Common myeloid progenitor, CD34-positive (primary cell): ENCODE measurements around the gene SLC38A9.
"Not testable (repeated sequence)": the region's sequence is repeated elsewhere in the genome, so short reads cannot be mapped to it uniquely, and the experiment has no call there.

ENCODE experiments used
- CTCF ChIA-PET: fragments of 350-600 bp; sonication (Branson Sonifier 250); formaldehyde crosslinking; loops from one replicate; lab custom pipeline; 2021; ENCODE audit warnings: antibody characterized with exemption; lab: Charles Lee
- POLR2A ChIA-PET: fragments of 350-600 bp; sonication (Branson Sonifier 250); formaldehyde crosslinking; loops from one replicate; lab custom pipeline; 2021; ENCODE audit warnings: antibody characterized with exemption; lab: Charles Lee
- DNase-seq, 3 donors: peaks; one replicate each; pipeline versions ENCODE4 v3.0.0 to v3.0.0-alpha.2; 2013
- H3K27ac ChIP-seq, 2 experiments: 1 replicate in 1 of 2; 2 replicates in 1 of 2; pipeline ENCODE4 v1.7.0; 2013; ENCODE audit warnings: inconsistent platforms in 2 of 2, low read length in 2 of 2, mild to moderate bottlenecking in 2 of 2, low read depth in 1 of 2, moderate library complexity in 1 of 2; ENCODE audit not compliant: severe bottlenecking in 2 of 2, insufficient read depth in 1 of 2, poor library complexity in 1 of 2
- H3K27me3 ChIP-seq, 5 experiments: replicated peaks in 2 of 5; 1 replicate in 3 of 5; 2 replicates in 2 of 5; pipeline versions ENCODE4 v1.6.1 to v1.7.0; 2013; ENCODE audit warnings: low read length in 4 of 5, mild to moderate bottlenecking in 2 of 5, moderate library complexity in 2 of 5, inconsistent platforms in 1 of 5; ENCODE audit not compliant: insufficient read depth in 5 of 5, control insufficient read depth in 4 of 5
- H3K36me3 ChIP-seq, 4 experiments: 1 replicate in 2 of 4; 2 replicates in 2 of 4; pipeline versions ENCODE4 v1.6.1 to v1.7.0; 2013; ENCODE audit warnings: low read length in 3 of 4, control low read depth in 1 of 4, mild to moderate bottlenecking in 1 of 4; ENCODE audit not compliant: control insufficient read depth in 4 of 4, insufficient read depth in 4 of 4
- H3K4me1 ChIP-seq, 4 experiments: 1 replicate in 3 of 4; 2 replicates in 1 of 4; pipeline versions ENCODE4 v1.6.1 to v1.7.1; 2013; ENCODE audit warnings: low read length in 3 of 4, mild to moderate bottlenecking in 3 of 4, control low read depth in 1 of 4, inconsistent platforms in 1 of 4, moderate library complexity in 1 of 4; ENCODE audit not compliant: control insufficient read depth in 4 of 4, insufficient read depth in 4 of 4; ENCODE audit errors: control extremely low read depth in 1 of 4
- H3K4me3 ChIP-seq, 7 experiments: 1 replicate in 4 of 7; 2 replicates in 3 of 7; pipeline versions ENCODE4 v1.5.1 to v1.7.0; 2013; ENCODE audit warnings: mild to moderate bottlenecking in 7 of 7, low read length in 6 of 7, moderate library complexity in 6 of 7, inconsistent platforms in 2 of 7, low read depth in 2 of 7, control low read depth in 1 of 7; ENCODE audit not compliant: insufficient read depth in 4 of 7, control insufficient read depth in 1 of 7; ENCODE audit errors: extremely low read depth in 1 of 7
- H3K9me3 ChIP-seq, 5 experiments: 1 replicate in 4 of 5; 2 replicates in 1 of 5; pipeline versions ENCODE4 v1.6.1 to v1.7.1; 2013; ENCODE audit warnings: low read length in 4 of 5, mild to moderate bottlenecking in 2 of 5, inconsistent platforms in 1 of 5, low read depth in 1 of 5, moderate library complexity in 1 of 5; ENCODE audit not compliant: control insufficient read depth in 4 of 5, insufficient read depth in 2 of 5; ENCODE audit errors: control extremely low read depth in 1 of 5
- WGBS: methylation state at CpG from one replicate; pipeline ENCODE4 v1.1.5; 2013; ENCODE audit not compliant: insufficient coverage; 5-methylcytosine and 5-hydroxymethylcytosine counted together

SLC38A9 gene

GRCh38 chr5:55720188-55720703, 8.1 kb upstream of the SLC38A9 start:
- Histone ChIP-seq H3K9me3 (peaks cover 0 to 9% (median 0%) of the 10 kb centered on the region in 5 experiments), H3K36me3 (no peaks in the 10 kb centered on the region), H3K4me1 (no peaks in the 10 kb centered on the region), H3K27me3 (no peaks in the 10 kb centered on the region), H3K27ac (no peak overlapping the region), H3K4me3 (no peak overlapping the region)
- WGBS = 100% methylated on average over 1 of the region's 3 CpGs
- ChIA-PET CTCF (no interaction called here), POLR2A (no interaction called here)
- no peak for DNase-seq

- DNase-seq, POLR2A ChIA-PET, H3K27me3 ChIP-seq, CTCF ChIA-PET, H3K27ac ChIP-seq, H3K9me3 ChIP-seq, H3K4me3 ChIP-seq, H3K36me3 ChIP-seq, H3K4me1 ChIP-seq: not testable (repeated sequence)
- 100% methylated on average over 1 of the region's 2 CpGs for WGBS
These were observed 6.9 kb upstream of the SLC38A9 start for GRCh38 chr5:55719026-55719425.

GRCh38 chr5:55715519-55716078, 3.5 kb upstream of the SLC38A9 start:
- POLR2A ChIA-PET = no interaction called here
- peaks cover 0 to 10% (median 0%) of the 10 kb centered on the region in 5 experiments for H3K9me3 ChIP-seq
- no peak overlapping the region for H3K4me3 ChIP-seq
- H3K36me3 ChIP-seq = no peaks in the 10 kb centered on the region
- no peak for DNase-seq
- no peaks in the 10 kb centered on the region for H3K27me3 ChIP-seq
- no peak overlapping the region for H3K27ac ChIP-seq
- 100% methylated on average over 1 of the region's 6 CpGs for WGBS
- CTCF ChIA-PET = interaction anchor here (1.0 kb wide), 1 partner anchor 14 kb away, joined by 3 read pairs; no protein-coding TSS in a partner anchor
- H3K4me1 ChIP-seq = peaks cover 4 to 14% (median 12%) of the 10 kb centered on the region in 4 experiments

GRCh38 chr5:55714749-55715148, 2.6 kb upstream of the SLC38A9 start:
- no peak for DNase-seq
- ChIA-PET CTCF (no interaction called here), POLR2A (no interaction called here)
- Histone ChIP-seq H3K27ac (no peak overlapping the region), H3K4me3 (no peak overlapping the region), H3K27me3 (no peaks in the 10 kb centered on the region), H3K9me3 (peaks cover 0 to 10% (median 0%) of the 10 kb centered on the region in 5 experiments), H3K4me1 (peaks cover 4 to 14% (median 12%) of the 10 kb centered on the region in 4 experiments), H3K36me3 (no peaks in the 10 kb centered on the region)
- 94% methylated on average over 4 of the region's 6 CpGs for WGBS

GRCh38 chr5:55714339-55714738, 2.2 kb upstream of the SLC38A9 start:
- no peak for DNase-seq
- CTCF ChIA-PET = no interaction called here
- WGBS = 100% methylated on average over 1 of the region's 1 CpG
- H3K9me3 ChIP-seq = peaks cover 0 to 10% (median 0%) of the 10 kb centered on the region in 5 experiments
- POLR2A ChIA-PET = no interaction called here
- H3K36me3 ChIP-seq = no peaks in the 10 kb centered on the region
- no peak overlapping the region for H3K27ac ChIP-seq
- no peaks in the 10 kb centered on the region for H3K27me3 ChIP-seq
- H3K4me3 ChIP-seq = no peak overlapping the region
- peaks cover 4 to 14% (median 12%) of the 10 kb centered on the region in 4 experiments for H3K4me1 ChIP-seq

GRCh38 chr5:55713871-55714270, 1.7 kb upstream of the SLC38A9 start:
- ChIA-PET POLR2A (interaction anchor here (0.6 kb wide), 1 partner anchor 10 kb away, joined by 3 read pairs; no protein-coding TSS in a partner anchor), CTCF (interaction anchor here (1.1 kb wide), 1 partner anchor 21 kb away, joined by 3 read pairs; no protein-coding TSS in a partner anchor)

GRCh38 chr5:55711507-55712022, 559 bp downstream of the SLC38A9 start:
- WGBS = 13% methylated on average over 17 of the region's 18 CpGs
- no peaks in the 10 kb centered on the region for H3K27me3 ChIP-seq
- peaks cover 3 to 14% (median 8%) of the 10 kb centered on the region in 4 experiments for H3K36me3 ChIP-seq
- H3K4me1 ChIP-seq = peaks cover 4 to 14% (median 12%) of the 10 kb centered on the region in 4 experiments
- peak overlapping the region; percentile 87 to 99 (median 94) for H3K4me3 ChIP-seq
- peak in 2 of 3 donors; percentile 5 to 13 for DNase-seq
- H3K27ac ChIP-seq = peak overlapping the region in 1 of 2 experiments; percentile 74
- H3K9me3 ChIP-seq = peaks cover 0 to 7% (median 0%) of the 10 kb centered on the region in 5 experiments
- ChIA-PET CTCF (interaction anchor here (0.6 kb wide), 1 partner anchor 386 kb away, joined by 3 read pairs; no protein-coding TSS in a partner anchor), POLR2A (no interaction called here)

More at GRCh38 chr5:55713871-55714270, 1.7 kb upstream of the SLC38A9 start:
- no CpG with 5 or more reads among the region's 3 CpGs for WGBS
- Histone ChIP-seq H3K4me1 (peaks cover 4 to 14% (median 12%) of the 10 kb centered on the region in 4 experiments), H3K9me3 (peaks cover 0 to 7% (median 0%) of the 10 kb centered on the region in 5 experiments), H3K36me3 (peaks cover 0 to 3% (median under 1%) of the 10 kb centered on the region in 4 experiments), H3K27me3 (no peaks in the 10 kb centered on the region), H3K27ac (no peak overlapping the region), H3K4me3 (no peak overlapping the region)
- DNase-seq = no peak
